D721Med (cell line): Measurements from ENCODE around the gene MED7.

Source experiments
- DNase-seq: peaks from one replicate; pipeline ENCODE4 v3.0.0; 2011; ENCODE audit warnings: low spot score; ENCODE audit not compliant: insufficient read length
- FAIRE-seq: peaks from 2 replicates; lab custom pipeline; 2011; peaks lifted over from hg19 to GRCh38; lab: Jason Lieb, UNC
- CTCF ChIP-seq: IDR thresholded peaks from 2 replicates; pipeline ENCODE4 v1.5.1; 2012; ENCODE audit warnings: mild to moderate bottlenecking, control low read depth; ENCODE audit not compliant: insufficient read depth; ENCODE audit errors: missing control alignments

Gene MED7

DNA sequence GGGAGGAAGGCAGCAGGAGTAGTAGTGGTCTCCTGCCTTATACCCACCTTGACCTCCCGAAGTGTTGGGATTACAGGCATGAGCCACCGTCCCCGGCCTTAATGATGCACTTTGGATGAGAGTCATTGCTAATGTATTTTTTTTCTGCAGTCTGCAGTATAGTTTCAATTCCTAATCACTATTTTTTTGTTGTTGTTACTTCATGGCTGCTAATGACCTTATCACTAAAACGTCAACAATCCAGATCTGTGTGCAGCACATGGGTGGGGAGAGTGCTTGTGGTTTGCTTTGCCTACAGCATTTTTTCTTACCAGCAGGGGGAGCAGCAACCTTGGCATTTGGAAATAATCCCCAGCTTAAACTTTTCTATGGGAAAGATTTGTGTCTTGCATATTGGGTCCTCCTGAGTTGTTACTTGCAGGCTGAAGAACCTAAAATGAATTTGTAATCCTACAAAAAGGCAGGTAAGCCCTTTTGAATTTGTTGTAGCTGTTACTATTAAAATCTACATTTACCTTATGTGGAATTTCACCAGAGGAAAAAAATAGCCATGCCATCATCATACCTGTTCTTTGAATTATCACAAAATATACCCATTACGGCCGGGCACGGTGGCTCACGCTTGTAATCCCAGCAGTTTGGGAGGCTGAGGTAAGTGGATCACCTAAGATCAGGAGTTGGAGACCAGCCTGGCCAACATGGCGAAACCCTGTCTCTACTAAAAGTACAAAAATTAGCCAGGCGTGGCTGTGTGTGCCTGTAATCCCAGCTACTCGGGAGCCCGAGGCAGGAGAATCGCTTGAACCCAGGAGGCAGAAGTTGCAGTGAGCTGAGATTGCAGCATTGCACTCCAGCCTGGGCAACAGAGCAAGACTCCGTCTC lies 6.3 kb upstream of the MED7 start:
- DNase-seq (peak; percentile 45), FAIRE-seq (no peak)
- TF ChIP-seq CTCF: peak; percentile 91

DNA sequence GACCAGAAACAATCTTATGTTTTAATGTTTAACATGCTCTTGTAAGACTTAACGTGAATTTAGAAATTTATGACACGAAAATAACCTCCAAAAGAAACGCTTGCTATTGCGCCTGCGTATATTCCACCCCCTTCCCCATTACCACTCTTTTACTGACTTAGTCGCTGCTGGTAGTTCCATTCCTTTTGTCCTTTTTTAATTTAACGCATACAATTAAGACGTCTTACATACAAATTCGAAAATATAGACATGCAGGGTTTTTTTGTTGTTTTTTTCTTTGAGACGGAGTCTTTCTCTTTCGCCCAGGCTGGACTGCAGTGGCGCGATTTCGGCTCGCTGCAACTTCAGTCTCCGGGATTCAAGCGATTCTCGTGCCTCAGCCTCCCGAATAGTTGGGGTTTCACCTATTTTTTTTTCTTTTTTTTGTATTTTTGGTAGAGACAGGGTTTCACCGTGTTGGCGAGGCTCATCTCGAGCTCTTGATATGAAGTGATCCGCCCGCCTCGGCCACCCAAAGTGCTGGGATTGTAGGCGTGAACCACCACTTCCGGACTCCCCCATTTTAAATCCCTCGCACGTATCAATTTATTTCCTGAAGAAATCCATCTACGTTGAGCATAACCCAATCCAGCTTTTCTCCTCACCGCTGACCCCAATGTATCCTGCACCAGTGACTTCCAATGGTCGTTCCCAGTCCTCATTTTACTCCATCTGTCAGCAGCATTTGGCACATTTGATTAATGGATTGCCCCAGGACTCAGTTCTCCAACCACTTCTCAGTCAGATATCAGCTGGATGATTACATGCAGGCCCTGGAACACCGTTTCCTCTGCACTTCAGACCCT lies 684 bp upstream of the MED7 start:
- no peak for FAIRE-seq
- no peak for TF ChIP-seq CTCF
- DNase-seq: peak; percentile 31

DNA sequence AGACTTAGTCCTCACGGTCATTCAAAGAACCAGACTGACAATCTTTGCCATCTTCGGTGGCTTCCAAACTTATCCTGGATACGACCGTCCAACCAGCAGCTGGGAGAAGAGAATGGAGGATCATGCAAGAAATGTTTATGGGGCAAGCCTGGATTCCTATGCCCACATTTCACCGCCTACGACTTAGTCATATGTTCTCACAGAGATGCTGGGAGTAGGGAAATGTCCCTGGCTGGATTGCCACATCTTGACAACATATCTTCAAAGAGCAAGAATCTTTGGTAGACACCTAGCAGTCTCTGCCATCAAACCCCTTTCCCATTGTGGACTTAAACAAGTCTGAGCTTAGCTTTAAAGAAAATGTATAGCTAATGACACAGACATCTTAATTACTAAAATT lies 5.0 kb downstream of the MED7 start:
- TF ChIP-seq CTCF: no peak
- DNase-seq (no peak), FAIRE-seq (no peak)

DNA sequence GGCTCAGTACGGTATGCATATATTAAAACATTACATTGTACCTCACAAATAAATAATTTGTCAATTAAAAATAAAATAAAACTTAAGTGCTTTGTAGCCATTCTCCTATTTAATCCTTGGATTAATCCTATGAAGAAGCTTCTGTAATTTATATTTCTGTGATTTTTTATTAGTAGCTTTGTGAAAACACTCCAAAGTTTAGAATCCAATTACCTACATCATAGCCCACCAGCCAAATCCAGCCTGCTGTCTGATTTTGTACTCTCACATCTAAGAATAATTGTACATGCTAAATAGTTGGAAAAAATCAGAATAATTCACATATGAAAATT lies 10.4 kb downstream of the MED7 start:
- no peak for FAIRE-seq
- DNase-seq: no peak

DNA sequence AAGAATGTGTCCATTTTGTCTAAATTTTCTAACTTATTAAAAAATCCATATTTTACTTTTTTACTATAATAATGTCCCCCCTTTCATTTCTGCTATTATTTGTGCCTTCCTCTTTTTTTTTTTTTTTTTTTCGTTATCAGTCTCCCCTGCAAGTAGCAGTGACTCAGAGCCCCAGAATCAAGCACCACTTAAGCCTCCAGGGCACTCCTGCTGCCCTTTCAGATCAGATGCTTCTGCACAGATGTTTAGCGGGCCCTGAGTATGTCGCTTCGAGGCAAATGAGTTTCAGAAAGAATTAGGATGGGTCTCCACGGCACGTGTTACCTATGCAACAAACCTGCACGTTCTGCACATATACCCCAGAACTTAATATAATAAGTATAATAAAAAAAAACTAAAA lies 11.7 kb downstream of the MED7 start:
- no peak for DNase-seq
- no peak for FAIRE-seq
- no peak for TF ChIP-seq CTCF

More for the DNA sequence above, 10.4 kb downstream of the MED7 start:
- TF ChIP-seq CTCF: no peak

DNA sequence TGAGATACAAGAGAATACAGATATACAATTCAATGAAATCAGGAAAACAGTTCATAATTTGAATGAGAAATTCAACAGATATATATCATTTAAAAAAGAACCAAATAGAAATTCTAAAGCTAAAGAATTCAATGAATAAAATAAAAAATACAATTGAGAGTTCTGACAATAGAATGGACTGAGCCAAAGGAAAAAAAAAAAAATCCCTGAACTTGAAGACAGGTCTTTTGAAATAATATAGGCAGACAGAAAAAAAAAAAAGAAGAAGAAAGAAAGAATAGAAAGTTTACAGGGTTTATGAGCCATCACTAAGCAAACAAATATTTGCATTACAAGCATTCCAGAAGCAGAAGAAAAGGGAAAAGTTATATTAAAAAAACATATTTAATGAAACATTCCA lies 21.0 kb downstream of the MED7 start:
- no peak for DNase-seq
- FAIRE-seq: no peak
- TF ChIP-seq CTCF: no peak
